GM12878 (cell line): ENCODE measurements around the gene BCOR. TPM values are rescaled to one million over a fixed set of nuclear protein-coding genes. Genes with fewer than 3 reads are reported as not detected.

ENCODE experiments used
- ATAC-seq: fragments of 200-7000 bp; cut with Tn5 transposase; 3 replicates; pipeline ENCODE4 v1.9.1; 2020; ENCODE audit warnings: mild to moderate bottlenecking, moderate library complexity
- BruUV-seq: library from RNA; stranded (reverse); fragments of 400-500 nt; replicated peaks from 2 replicates; lab custom pipeline; 2021; lab: Mats Ljungman, UMichigan
- CTCF ChIA-PET: fragments of 300-600 bp; sonication (Branson Sonifier 250); formaldehyde crosslinking; extraction: SDS; loops from one replicate; lab custom pipeline; 2021; ENCODE audit warnings: inconsistent platforms; lab: Yijun Ruan, JAX
- POLR2A ChIA-PET: fragments of 350-600 bp; formaldehyde crosslinking; extraction: SDS; loops from one replicate; lab custom pipeline; 2021; ENCODE audit warnings: inconsistent platforms; lab: Charles Lee
- RAD21 ChIA-PET: fragments of 300-600 bp; sonication (Branson Sonifier 250); formaldehyde crosslinking; loops from one replicate; lab custom pipeline; 2023; ENCODE audit warnings: antibody characterized with exemption; ENCODE audit not compliant: unreplicated experiment; lab: Charles Lee
- SMC1A ChIA-PET: fragments of 300-600 bp; sonication (Branson Sonifier 250); formaldehyde crosslinking; loops from one replicate; lab custom pipeline; 2023; ENCODE audit not compliant: unreplicated experiment, uncharacterized antibody; lab: Charles Lee
- DNase-seq: peaks from one replicate; pipeline ENCODE4 v3.0.0-alpha.2; 2011; ENCODE audit warnings: low read depth, low spot score
- FAIRE-seq: peaks from 3 replicates; lab custom pipeline; 2011; peaks lifted over from hg19 to GRCh38; lab: Jason Lieb, UNC
- H2AFZ ChIP-seq: 2 replicates; pipeline ENCODE4 v1.6.0; 2011; ENCODE audit warnings: low read depth, low read length, control low read depth; ENCODE audit not compliant: control insufficient read depth
- H3K27ac ChIP-seq: 2 replicates; pipeline ENCODE4 v1.5.1; 2011; ENCODE audit warnings: control low read depth; ENCODE audit not compliant: control insufficient read depth, insufficient read depth
- H3K27me3 ChIP-seq, 2 experiments: replicated peaks in 1 of 2; 2 replicates each; pipeline versions ENCODE4 v1.6.0 to v1.6.1; 2011; ENCODE audit warnings: low read length in 1 of 2; ENCODE audit not compliant: control insufficient read depth in 2 of 2, insufficient read depth in 2 of 2
- H3K36me3 ChIP-seq, 2 experiments: 2 replicates each; pipeline ENCODE4 v1.5.1; 2011; ENCODE audit warnings: low read length in 1 of 2; ENCODE audit not compliant: control insufficient read depth in 2 of 2, insufficient read depth in 2 of 2
- H3K4me1 ChIP-seq: 2 replicates; pipeline ENCODE4 v1.6.1; 2011; ENCODE audit warnings: mild to moderate bottlenecking, low read length, moderate library complexity, mixed read lengths; ENCODE audit not compliant: control insufficient read depth, insufficient read depth
- H3K4me2 ChIP-seq: 2 replicates; pipeline ENCODE4 v1.6.0; 2011; ENCODE audit warnings: control low read depth; ENCODE audit not compliant: control insufficient read depth, insufficient read depth
- H3K4me3 ChIP-seq: fragments of 200-600 bp; sonication (generic); 2 replicates; pipeline ENCODE4 v1.5.1; 2016
- H3K79me2 ChIP-seq: 2 replicates; pipeline ENCODE4 v1.6.0; 2011; ENCODE audit warnings: low read length; ENCODE audit not compliant: control insufficient read depth, insufficient read depth
- H3K9ac ChIP-seq: 2 replicates; pipeline ENCODE4 v1.8.0; 2011; ENCODE audit warnings: low read length, control low read depth, mixed read lengths; ENCODE audit not compliant: control insufficient read depth, insufficient read depth
- H3K9me3 ChIP-seq: replicated peaks from 3 replicates; pipeline ENCODE4 v1.5.1; 2011; ENCODE audit warnings: mild to moderate bottlenecking, low read length; ENCODE audit not compliant: control insufficient read depth, insufficient read depth
- H4K20me1 ChIP-seq: 2 replicates; pipeline ENCODE4 v1.6.0; 2011; ENCODE audit not compliant: control insufficient read depth, insufficient read depth
- BHLHE40 ChIP-seq, 2 experiments: fragments of 450-650 bp in 1 of 2; IDR thresholded peaks; 2 replicates each; pipeline ENCODE4 v1.6.1; 2011 to 2017; ENCODE audit warnings: low read depth in 2 of 2, borderline replicate concordance in 1 of 2, improper control_type of control experiment in 1 of 2, low read length in 1 of 2, mild to moderate bottlenecking in 1 of 2
- CREB1 ChIP-seq: IDR thresholded peaks from 2 replicates; pipeline ENCODE4 v1.6.1; 2012; ENCODE audit warnings: low read depth, mild to moderate bottlenecking, inconsistent platforms
- FOXM1 ChIP-seq: IDR thresholded peaks from 2 replicates; pipeline ENCODE4 v1.6.1; 2012; ENCODE audit warnings: low read depth, mild to moderate bottlenecking, inconsistent platforms, low read length, moderate library complexity
- HDAC2 ChIP-seq: fragments of 200-600 bp; sonication (generic); IDR thresholded peaks from 2 replicates; pipeline ENCODE4 v1.6.1; 2017
- HSF1 ChIP-seq: fragments of 150-350 bp; IDR thresholded peaks from 2 replicates; pipeline ENCODE4 v1.6.1; 2014; ENCODE audit warnings: mild to moderate bottlenecking, low read depth, low read length
- RAD21 ChIP-seq: IDR thresholded peaks from 2 replicates; pipeline ENCODE4 v1.6.1; 2011; ENCODE audit warnings: mild to moderate bottlenecking, low read depth, low read length, moderate library complexity; ENCODE audit not compliant: insufficient read depth
- SIN3A ChIP-seq: IDR thresholded peaks from 2 replicates; pipeline ENCODE4 v1.6.1; 2012; ENCODE audit warnings: low read depth, low read length, improper control_type of control experiment
- SMAD5 ChIP-seq: IDR thresholded peaks from 2 replicates; pipeline ENCODE4 v1.6.1; 2016; ENCODE audit warnings: antibody characterized with exemption, low read depth
- SP1 ChIP-seq: IDR thresholded peaks from one replicate; pipeline ENCODE4 v1.6.1; 2011; ENCODE audit warnings: low read depth, low read length
- SPI1 ChIP-seq: IDR thresholded peaks from 2 replicates; pipeline ENCODE4 v1.6.1; 2011; ENCODE audit warnings: low read depth, mild to moderate bottlenecking, low read length, moderate library complexity, borderline replicate concordance; ENCODE audit not compliant: insufficient read depth
- YY1 ChIP-seq: IDR thresholded peaks from 2 replicates; pipeline ENCODE4 v1.6.1; 2011; ENCODE audit warnings: low read depth, mild to moderate bottlenecking, low read length
- ZNF24 ChIP-seq: fragments of 450-650 bp; IDR thresholded peaks from 2 replicates; pipeline ENCODE4 v1.6.1; 2017; ENCODE audit warnings: antibody characterized with exemption, mild to moderate bottlenecking
- WGBS: methylation state at CpG from one replicate; pipeline ENCODE4 v1.1.6; 2016; ENCODE audit warnings: low lambda C conversion rate; ENCODE audit not compliant: insufficient replicate concordance, insufficient coverage; ENCODE audit errors: missing lambda C conversion rate; 5-methylcytosine and 5-hydroxymethylcytosine counted together
- in situ Hi-C: fragments of 300-500 bp; cut with MboI; formaldehyde crosslinking; loops from 9 replicates; pipeline ENCODE4 v1.14.3; 2018; ENCODE audit warnings: mixed read lengths
- intact Hi-C: fragments of 100-400 bp; cut with micrococcal nuclease; formaldehyde crosslinking; loops from one replicate; pipeline ENCODE4 v1.14.2; 2022; ENCODE audit not compliant: unreplicated experiment
- polyA plus RNA-seq, 11 experiments: library from polyadenylated mRNA; depleted of rRNA in 4 of 11; unstranded in 6 of 11; stranded (reverse) in 5 of 11; fragments of >200 nt; fragmentation: Nextera tagmentation in 4 of 11; fragmentation: Illumina TruSeq in 1 of 11; extraction: Ambion mirVana in 4 of 11; extraction: Trizol in 1 of 11; gene quantifications; 1 replicate in 1 of 11; 2 replicates in 10 of 11; pipeline versions ENCODE4 v1.2.1 to v1.2.3, GENCODE V29; 2011 to 2016; ENCODE audit warnings: inconsistent platforms in 2 of 11, missing spikeins in 2 of 11, low read depth in 1 of 11
- total RNA-seq, 4 experiments: library from RNA; depleted of rRNA in 3 of 4; stranded (reverse); fragments of >200 nt in 3 of 4; fragmentation: Illumina TruSeq in 1 of 4; extraction: Trizol in 1 of 4; gene quantifications; 2 replicates each; pipeline versions ENCODE4 v1.2.1 to v1.2.3, GENCODE V29; 2013 to 2021

Gene BCOR
- total and polyA plus RNA-seq, 10 of the 15 experiments (the other 5 are each of a cell fraction or from before 2014, with no cell fraction given), result 5.1 to 16.4 (median 10.1) TPM

- Histone ChIP-seq H3K4me1 (peaks cover 11% of the 10 kb centered on the region; the same call in 1 of the 2 replicates), H3K4me3 (peak overlapping the region; percentile 45; the same call in 1 of the 2 replicates), H4K20me1 (no peaks in the 10 kb centered on the region), H2AFZ (peak overlapping the region; percentile 29; the same call in 1 of the 2 replicates), H3K36me3 (no peaks in the 10 kb centered on the region), H3K9ac (peak overlapping the region; percentile 40; the same call in 1 of the 2 replicates), H3K4me2 (peak overlapping the region; percentile 88), H3K9me3 (no peaks in the 10 kb centered on the region; the same call in 2 of the 3 replicates), H3K27me3 (no peaks in the 10 kb centered on the region; a peak in 1 of 4 replicates), H3K27ac (no peak overlapping the region), H3K79me2 (peaks cover 4% of the 10 kb centered on the region)
- WGBS, result 52% methylated on average over 31 of the region's 36 CpGs
- ChIA-PET CTCF (no interaction called here), RAD21 (interaction anchor here (0.8 kb wide), 1 partner anchor 9 kb away, joined by 3 read pairs; the partner anchor contains the start of gene BCOR), POLR2A (no interaction called here), SMC1A (no interaction called here)
- ATAC-seq (no peak), DNase-seq (no peak), FAIRE-seq (no peak)
- TF ChIP-seq ZNF24 (no peak), RAD21 (0 out of 2 replicates have a peak, but pooled peaks have one; percentile 1), YY1 (0 out of 2 replicates have a peak, but pooled peaks have one; percentile 1)
- no TSS peak for BruUV-seq
- intact Hi-C loops, result no loop called here
- in situ Hi-C loops, result no loop called here
These were observed 9.0 kb upstream of the BCOR start for GRCh38 chrX:40106676-40107290.

- Histone ChIP-seq H3K79me2 (peaks cover 4% of the 10 kb centered on the region), H3K4me2 (peak overlapping the region; percentile 88), H3K9ac (peak overlapping the region; percentile 58; the same call in 1 of the 2 replicates), H3K36me3 (no peaks in the 10 kb centered on the region), H4K20me1 (no peaks in the 10 kb centered on the region), H2AFZ (no peak overlapping the region; the same call in none of the 2 replicates), H3K4me1 (peaks cover 11% of the 10 kb centered on the region; the same call in 1 of the 2 replicates), H3K9me3 (no peaks in the 10 kb centered on the region; the same call in 2 of the 3 replicates), H3K27me3 (no peaks in the 10 kb centered on the region; a peak in 1 of 4 replicates), H3K4me3 (peak overlapping the region; percentile 70), H3K27ac (peak overlapping the region; percentile 44; the same call in 1 of the 2 replicates)
- POLR2A ChIA-PET, result no interaction called here
- SMC1A ChIA-PET, result no interaction called here
- intact Hi-C loops (no loop called here), in situ Hi-C loops (no loop called here)
- no TSS peak for BruUV-seq
- ATAC-seq, result peak; percentile 39
- FAIRE-seq, result no peak
- RAD21 ChIA-PET, result interaction anchor here (0.8 kb wide), 1 partner anchor 8 kb away, joined by 3 read pairs; the partner anchor contains the start of gene BCOR
- no peak for DNase-seq
- CTCF ChIA-PET, result no interaction called here
- 25% methylated on average over 55 of the region's 85 CpGs for WGBS
- TF ChIP-seq HSF1 (no peak), BHLHE40 (IDR thresholded peaks at IDR 0.05; ENCODE audit: borderline replicate concordance in 1 of 2, low read depth in 2 of 2, low read length in 1 of 2) (peak in 1 of 2 experiments; percentile 29; a peak in 1 of 4 replicates), CREB1 (no peak), SP1 (no peak), SPI1 (0 out of 2 replicates have a peak, but pooled peaks have one; percentile 22), HDAC2 (no peak), SIN3A (no peak), SMAD5 (no peak), FOXM1 (no peak)
These were observed 8.3 kb upstream of the BCOR start for GRCh38 chrX:40105835-40106675.
